ENCODE results near the gene GNPDA1.
"Not testable (repeated sequence)": the region's sequence is repeated elsewhere in the genome, so short reads cannot be mapped to it uniquely, and the experiment has no call there.

- not testable (repeated sequence) for TF ChIP-seq CTCF (IDR thresholded peaks at IDR 0.05); POLR2AphosphoS5 (IDR thresholded peaks at IDR 0.05; ENCODE audit: low read depth, low read length); REST (IDR thresholded peaks at IDR 0.05; ENCODE audit: insufficient read depth in 1 of 2, low read depth in 2 of 2, low read length in 1 of 2); TCF7L2 (IDR thresholded peaks at IDR 0.05; ENCODE audit: low read depth, low read length); SIN3A (IDR thresholded peaks at IDR 0.05; ENCODE audit: borderline replicate concordance, insufficient read depth, low read depth, low read length)
Observed at GRCh38 chr5:142052026-142052425, 39.2 kb upstream of the GNPDA1 start.

Data from Panc1 (cell line).